ENCODE data around the gene IRF1. TPM values are rescaled to one million over a fixed set of nuclear protein-coding genes. Genes with fewer than 3 reads are reported as not detected.

Gene IRF1
- total RNA-seq, 4 donors from 2014 or later = 40.8 to 86.9 (median 65.5) TPM

GRCh38 chr5:132468656-132469379, 21.8 kb downstream of the IRF1 start:
- 82 to 90% methylated on average over 3 of the region's 3 CpGs for WGBS, 2 donors (ENCODE audit: low coverage in 1 of 2)
- Histone ChIP-seq H3K27ac (peak overlapping the region in 2 of 4 donors; percentile 3 to 27), H3K4me3 (no peak overlapping the region), H3K4me1 (peaks cover 20 to 56% (median 23%) of the 10 kb centered on the region in 4 donors), H3K27me3 (no peaks in the 10 kb centered on the region), H3K36me3 (no peaks in the 10 kb centered on the region), H3K9me3 (no peaks in the 10 kb centered on the region)
- intact Hi-C loops (cut with DNase I; ENCODE audit: low total_unique reads) = no loop called here
- TF ChIP-seq CTCF (IDR thresholded peaks at IDR 0.05) (no peak), POLR2A (IDR thresholded peaks at IDR 0.05) (no peak), POLR2AphosphoS5 (IDR thresholded peaks at IDR 0.05) (no peak), EP300 (IDR thresholded peaks at IDR 0.05; ENCODE audit: low read depth) (no peak)
- peak; percentile 3 for DNase-seq
- in situ Hi-C loops (cut with MboI; ENCODE audit: low pct_ligation_motif_present in 1 of 4, low pct_unique_long_range_greater_than_20kb in 1 of 4, low sequenced_read_pairs in 3 of 4) = no loop called here

GRCh38 chr5:132467287-132467984, 23.1 kb downstream of the IRF1 start:
- Histone ChIP-seq H3K4me3 (no peak overlapping the region), H3K36me3 (no peaks in the 10 kb centered on the region), H3K27ac (peak overlapping the region; percentile 77 to 87 (median 84)), H3K27me3 (no peaks in the 10 kb centered on the region), H3K4me1 (peaks cover 31 to 65% (median 36%) of the 10 kb centered on the region in 4 donors), H3K9me3 (no peaks in the 10 kb centered on the region)
- in situ Hi-C loops (cut with MboI; ENCODE audit: low pct_ligation_motif_present in 1 of 4, low pct_unique_long_range_greater_than_20kb in 1 of 4, low sequenced_read_pairs in 3 of 4) = no loop called here
- 65 to 100% methylated on average over 1 to 4 of the region's 4 CpGs for WGBS, 2 donors (ENCODE audit: low coverage in 1 of 2)
- peak; percentile 39 for DNase-seq
- intact Hi-C loops (cut with DNase I; ENCODE audit: low total_unique reads) = no loop called here
- TF ChIP-seq EP300 (IDR thresholded peaks at IDR 0.05; ENCODE audit: low read depth) (no peak), POLR2AphosphoS5 (IDR thresholded peaks at IDR 0.05) (no peak), CTCF (IDR thresholded peaks at IDR 0.05) (no peak), POLR2A (IDR thresholded peaks at IDR 0.05) (no peak)

DNA sequence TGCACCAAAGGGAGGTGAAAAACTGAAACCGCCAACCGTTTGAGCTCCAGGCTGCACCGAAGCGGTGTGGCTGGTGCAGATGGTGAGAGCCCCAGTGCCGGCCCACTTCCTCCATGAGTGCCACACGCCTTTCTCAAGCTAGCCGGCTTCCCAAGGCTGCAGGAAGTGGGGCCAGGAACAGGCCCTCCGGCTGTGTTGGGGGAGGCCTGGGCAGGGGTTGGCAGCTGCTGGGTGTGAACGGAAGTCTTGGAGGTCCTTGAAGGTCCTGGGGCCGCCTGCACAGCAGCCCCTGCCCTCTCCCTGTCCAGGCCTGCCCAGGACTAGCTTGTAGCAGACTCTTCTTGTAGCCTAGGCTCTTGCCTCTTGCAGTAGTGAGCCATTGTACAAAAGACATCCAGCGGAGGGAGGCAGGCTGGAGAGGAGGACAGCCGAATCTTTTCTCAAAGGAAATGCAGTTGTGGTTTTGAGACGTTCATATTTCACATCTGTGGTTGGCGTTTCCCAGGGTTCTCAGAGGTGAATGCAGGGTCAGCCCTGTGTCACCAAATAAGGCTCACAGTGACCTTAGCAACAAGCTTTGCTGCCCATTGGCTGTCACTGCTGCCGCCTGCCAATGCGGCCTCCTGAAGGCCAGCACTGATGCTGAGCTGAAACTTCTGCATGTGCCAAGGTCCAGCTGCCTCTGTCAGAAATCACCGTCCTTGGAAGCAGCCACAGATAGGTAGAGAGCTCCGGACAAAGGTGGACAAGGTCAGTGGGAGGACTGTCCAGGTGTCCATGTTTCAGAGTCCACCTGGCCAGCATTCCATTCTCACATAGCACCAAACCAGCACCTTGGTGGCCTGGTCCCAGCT, 23.9 kb downstream of the IRF1 start:
- peak overlapping the region; percentile 77 to 87 (median 84) for H3K27ac ChIP-seq
- intact Hi-C loops (cut with DNase I; ENCODE audit: low total_unique reads) (no loop called here), in situ Hi-C loops (cut with MboI; ENCODE audit: low pct_ligation_motif_present in 1 of 4, low pct_unique_long_range_greater_than_20kb in 1 of 4, low sequenced_read_pairs in 3 of 4) (no loop called here)
- no peaks in the 10 kb centered on the region for H3K9me3 ChIP-seq
- TF ChIP-seq POLR2A (IDR thresholded peaks at IDR 0.05) (no peak), CTCF (IDR thresholded peaks at IDR 0.05) (no peak), EP300 (IDR thresholded peaks at IDR 0.05; ENCODE audit: low read depth) (no peak), POLR2AphosphoS5 (IDR thresholded peaks at IDR 0.05) (peak in 2 of 3 donors; percentile 19 to 51)
- H3K4me3 ChIP-seq = no peak overlapping the region
- H3K4me1 ChIP-seq = peaks cover 35 to 70% (median 42%) of the 10 kb centered on the region in 4 donors
- 20 to 66% methylated on average over 2 to 18 of the region's 18 CpGs for WGBS, 2 donors (ENCODE audit: low coverage in 1 of 2)
- no peaks in the 10 kb centered on the region for H3K36me3 ChIP-seq
- peak; percentile 74 for DNase-seq
- H3K27me3 ChIP-seq = no peaks in the 10 kb centered on the region

All from transverse colon (tissue), 4 donors.